GM18870 (cell line): Measurements from ENCODE around the gene WSB2.
A peak's percentile ranks its signal among the peaks of the same experiment; 100 is the strongest.
"Not testable (repeated sequence)": the region's sequence is repeated elsewhere in the genome, so short reads cannot be mapped to it uniquely, and the experiment has no call there.

ENCODE experiments used
- ATAC-seq: cut with Tn5 transposase; IDR thresholded peaks from one replicate; pipeline ENCODE4 v1.9.1; 2021; ENCODE audit warnings: moderate library complexity; ENCODE audit not compliant: unreplicated experiment

The WSB2 gene

DNA sequence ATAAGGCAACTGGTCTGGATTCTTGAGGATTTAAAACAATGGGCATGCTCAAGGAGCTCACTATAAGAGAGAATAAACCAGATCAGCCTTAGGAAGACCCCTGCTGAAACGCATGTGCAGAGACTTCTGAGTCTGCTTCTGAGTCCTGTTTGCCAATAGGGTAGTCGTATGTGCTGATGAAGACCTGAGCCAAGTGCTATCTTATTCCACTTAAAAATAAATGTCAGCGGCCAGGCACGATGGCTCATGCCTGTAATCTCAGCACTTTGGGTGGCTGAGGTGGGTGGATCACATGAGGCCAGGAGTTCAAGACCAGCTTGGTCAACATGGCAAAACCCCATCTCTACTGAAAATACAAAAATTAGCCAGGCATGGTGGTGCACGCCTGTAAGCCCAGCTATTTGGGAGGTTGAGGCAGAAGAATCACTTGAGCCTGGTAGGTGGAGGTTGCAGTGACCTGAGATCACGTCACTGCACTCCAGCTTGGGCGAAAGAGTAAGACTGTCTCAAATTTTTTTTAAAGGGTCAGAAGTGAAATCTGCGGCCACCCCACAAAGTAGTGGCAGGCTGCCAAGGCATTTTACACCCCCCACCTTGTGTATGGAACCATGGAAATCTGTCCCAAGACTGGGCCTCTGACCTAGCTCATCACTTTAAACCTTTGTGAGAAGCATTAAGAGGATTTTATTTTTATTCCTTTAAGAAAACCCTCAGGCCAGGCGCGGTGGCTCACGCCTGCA, 24.1 kb downstream of the WSB2 start:
- ATAC-seq, result no peak

DNA sequence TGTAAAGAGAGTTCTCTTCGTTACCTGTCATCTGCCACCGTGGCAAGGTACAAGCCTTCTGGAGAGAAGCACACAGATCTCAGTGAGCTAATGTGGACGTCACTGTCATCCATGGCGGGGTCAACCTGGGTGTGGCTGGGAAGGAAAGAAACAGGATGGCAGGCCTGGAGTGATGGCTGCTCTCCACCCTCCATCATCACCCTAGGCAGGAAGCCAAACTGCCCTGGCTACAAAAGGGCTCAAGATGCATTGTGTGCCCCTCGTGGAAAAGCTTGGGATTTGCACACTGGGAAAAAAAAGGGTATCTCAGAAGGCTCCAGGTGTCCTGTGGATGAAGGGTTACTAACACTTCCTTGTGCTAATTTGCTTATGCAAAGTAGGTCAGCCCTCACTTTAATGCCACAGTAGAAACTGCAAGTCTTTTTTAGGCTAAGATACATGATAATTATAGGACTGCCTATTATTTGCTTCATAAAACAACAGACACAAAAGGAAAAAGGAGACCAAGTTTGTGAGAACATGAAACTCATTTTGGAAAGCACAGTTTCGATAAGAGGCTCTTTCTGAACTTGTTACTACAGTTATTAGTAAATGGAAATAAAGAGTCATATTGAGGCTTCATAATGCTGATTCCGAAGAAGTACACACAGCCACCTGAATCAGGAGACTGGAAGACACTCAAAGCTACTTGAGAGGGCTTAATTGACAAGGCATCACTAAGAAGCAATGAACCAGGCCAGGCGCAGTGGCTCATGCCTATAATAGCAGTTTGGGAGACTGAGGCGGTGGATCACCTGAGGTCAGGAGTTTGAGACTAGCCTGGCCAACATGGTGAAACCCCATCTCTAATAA, 25.6 kb downstream of the WSB2 start:
- peak; percentile 79 for ATAC-seq

DNA sequence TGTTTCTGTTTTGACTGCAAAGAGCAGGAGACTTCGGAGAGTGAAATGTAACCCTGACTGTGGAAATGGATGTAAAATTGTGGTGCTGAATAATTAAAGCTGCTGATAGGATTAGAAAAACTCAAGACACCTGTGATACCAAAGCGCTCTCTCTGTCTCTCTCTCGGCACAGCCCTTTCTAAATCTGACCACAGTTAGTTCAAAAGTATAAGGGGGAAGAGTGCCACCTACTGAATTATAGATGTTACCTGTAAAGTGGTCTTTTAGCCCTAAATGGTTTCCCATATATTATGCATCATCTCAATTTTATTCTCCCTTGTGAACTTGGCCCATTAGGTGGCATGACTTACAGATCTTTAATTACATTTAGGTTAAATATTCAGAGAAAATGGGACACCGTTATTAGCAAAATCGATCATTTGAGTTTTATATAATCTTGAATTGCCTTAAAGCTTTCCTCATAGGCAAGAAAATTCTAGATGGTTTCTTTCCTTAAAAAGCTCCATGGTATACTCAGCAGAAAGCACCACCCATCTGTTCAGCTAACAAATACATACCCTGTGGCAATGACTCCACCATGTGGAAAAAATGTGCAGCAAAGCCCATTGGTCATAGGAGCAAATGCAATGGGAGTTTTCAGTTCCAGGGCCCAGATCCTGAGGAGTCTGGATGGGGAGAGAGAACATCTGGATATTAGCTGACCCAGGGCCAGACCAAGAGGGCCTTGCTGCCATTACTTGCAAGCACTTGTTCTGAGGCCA, 26.4 kb downstream of the WSB2 start:
- no peak for ATAC-seq

DNA sequence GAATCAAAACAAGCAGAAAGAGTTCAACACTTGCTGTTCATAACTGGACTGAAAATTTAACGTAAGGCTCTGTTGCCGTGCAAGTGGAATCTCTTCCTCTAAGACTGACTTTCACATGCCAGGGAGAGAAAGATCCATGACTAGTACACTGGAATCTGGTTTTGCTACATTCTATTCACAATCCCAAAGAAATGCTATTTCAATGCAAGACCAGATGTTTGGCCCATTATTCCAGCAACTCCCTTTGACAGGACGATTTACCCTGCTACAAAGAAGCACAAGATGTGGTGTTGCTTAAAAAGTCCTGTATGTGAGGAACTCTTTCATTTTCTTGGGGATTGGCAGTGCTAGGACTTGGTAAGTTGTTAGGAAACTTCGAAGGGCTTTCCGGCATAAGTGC, 27.1 kb downstream of the WSB2 start:
- no peak for ATAC-seq

DNA sequence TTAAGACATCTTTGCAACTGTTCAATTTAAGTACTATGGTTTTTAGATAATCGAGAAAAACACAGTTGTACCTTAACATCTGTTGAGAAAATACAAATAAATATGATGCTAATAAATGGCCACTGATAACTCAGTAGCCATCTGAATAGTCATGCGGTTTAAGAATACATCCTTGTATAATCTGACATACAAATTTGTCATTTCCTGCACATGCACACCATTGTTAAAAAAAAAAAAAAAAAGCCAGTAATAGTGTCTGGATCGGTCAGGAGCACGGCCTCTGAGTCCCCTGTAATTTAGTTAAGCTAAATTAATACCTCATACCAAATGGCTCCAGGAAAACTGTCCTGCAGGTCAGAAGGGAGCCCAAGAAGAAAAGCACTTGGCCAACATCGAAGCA, 27.7 kb downstream of the WSB2 start:
- ATAC-seq, result no peak

DNA sequence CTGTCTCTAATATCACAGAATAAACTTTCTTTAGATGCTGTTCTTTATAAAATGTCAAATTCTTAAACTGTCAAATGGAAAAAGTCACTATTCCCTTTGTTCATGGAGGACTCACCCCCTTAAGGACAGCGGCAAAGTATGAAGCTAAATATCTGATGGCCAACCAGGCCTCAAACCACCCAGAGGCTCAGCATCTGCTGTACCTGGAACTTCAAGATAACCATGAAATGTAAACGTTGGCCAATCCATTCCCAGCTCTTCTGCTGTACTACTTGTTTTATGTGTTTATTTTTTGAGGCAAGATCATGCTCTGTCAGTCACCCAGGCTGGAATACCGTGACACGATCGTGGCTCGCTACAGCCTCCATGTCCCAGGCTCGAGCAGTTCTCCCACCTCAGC, 28.8 kb downstream of the WSB2 start:
- ATAC-seq, result no peak

DNA sequence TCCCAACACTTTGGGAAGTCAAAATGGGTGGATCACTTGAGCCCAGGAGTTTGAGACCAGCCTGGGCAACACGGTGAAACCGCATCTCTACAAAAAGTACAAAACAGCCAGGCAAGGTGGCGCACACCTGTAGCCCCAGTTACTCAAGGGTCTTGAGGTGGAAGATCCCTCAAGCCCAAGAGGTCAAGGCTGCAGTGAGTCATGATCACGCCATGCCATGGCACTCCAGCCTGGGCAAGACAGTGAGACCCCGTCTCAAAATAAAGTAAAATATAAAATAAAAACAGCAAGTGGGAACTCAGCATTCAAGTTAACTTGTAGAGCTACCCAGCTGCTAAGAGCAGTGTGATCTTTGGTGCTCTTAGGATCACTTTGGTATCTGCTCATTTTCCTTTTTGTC, 31.8 kb downstream of the WSB2 start:
- no peak for ATAC-seq

DNA sequence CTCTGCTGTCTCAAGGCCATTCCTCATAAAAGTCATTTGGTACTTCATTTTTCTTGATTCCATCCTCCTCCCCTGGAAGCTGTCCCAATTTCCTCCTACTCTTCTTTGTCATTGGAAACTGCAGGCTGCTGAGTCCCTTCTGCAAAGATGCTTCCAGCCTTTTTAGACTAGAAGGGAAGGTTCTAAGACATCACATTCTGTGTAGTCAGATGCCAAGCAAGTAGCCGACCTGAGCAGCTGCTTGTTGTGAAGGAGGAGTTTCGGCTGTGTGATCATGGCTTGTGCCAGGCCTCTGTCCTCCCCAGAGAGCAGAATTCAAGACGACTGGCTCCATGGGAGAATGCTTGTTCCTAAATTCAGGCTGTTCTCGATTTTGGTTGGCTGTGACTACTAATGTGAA, 35.8 kb downstream of the WSB2 start:
- no peak for ATAC-seq

DNA sequence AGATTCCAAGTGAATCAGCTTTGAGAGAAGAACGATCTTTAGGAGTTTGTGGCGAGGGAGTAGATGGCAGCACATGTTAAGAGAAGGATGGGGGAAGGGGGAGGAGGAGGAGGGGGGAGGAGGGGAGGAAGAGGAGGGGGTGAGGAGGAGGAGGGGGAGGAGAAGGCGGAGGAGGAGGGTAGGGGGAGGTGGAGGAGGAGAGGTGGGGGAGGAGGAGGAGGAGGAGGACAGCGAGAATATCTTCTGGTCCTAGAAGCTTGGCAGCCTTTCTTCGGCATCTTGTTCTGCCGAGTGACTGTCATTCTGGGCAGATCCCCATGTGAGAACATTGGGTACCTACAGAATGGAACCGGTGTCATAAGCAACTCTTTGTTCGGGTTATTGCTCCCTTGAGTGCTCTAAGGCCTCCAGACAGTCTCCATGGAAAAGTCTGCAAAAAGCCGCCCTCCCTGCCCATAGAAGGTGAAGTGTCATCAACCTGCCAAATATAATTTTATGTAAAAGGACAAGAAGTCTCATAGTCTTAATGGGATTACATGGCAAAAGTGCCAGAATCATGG, 37.6 kb downstream of the WSB2 start:
- no peak for ATAC-seq

DNA sequence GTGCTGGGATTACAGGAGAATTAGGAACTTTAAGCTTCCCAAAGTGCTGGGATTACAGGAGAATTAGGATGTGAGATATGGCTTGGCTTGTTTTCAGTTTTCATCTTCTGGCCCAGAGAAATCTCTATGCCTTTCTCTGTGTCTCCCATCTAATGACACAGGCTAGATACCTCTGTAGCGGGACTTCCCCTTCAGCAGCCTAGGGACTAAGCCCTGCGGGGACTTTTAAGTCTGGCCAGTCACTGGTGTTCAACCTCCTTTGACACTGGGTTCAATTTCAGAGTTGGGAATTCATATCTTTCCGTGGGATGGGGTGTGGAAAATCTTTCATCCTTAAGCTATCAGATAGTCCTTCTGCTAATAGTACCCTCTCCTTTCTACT, 38.3 kb downstream of the WSB2 start:
- no peak for ATAC-seq

DNA sequence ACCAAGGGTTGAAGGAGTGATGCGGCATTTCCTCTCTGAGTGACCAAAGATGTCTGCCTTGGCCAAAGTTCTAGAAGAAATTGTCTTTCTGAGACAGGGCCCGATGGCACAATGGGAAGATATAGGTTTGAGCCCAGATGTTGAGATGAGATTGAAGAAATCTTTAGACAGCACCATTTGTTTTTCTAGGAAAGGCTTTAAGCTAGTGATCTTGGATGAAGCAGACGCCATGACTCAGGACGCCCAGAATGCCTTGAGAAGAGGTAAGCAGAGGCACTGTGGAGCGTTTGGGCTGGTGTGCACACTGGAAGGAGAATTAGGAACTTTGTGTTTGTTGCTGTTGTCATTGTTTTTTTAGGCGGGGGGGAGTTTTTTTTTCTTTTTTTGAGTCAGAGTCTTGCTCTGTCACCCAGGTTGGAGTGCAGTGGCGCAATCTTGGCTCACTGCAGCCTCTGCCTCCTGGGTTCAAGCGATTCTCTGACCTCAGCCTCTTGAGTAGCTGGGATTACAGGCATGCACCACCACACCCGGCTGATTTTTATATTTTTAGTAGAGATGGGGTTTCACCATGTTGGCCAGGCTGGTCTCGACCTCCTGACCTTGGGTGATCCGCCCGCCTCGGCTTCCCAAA, 38.8 kb downstream of the WSB2 start:
- ATAC-seq, result not testable (repeated sequence)

DNA sequence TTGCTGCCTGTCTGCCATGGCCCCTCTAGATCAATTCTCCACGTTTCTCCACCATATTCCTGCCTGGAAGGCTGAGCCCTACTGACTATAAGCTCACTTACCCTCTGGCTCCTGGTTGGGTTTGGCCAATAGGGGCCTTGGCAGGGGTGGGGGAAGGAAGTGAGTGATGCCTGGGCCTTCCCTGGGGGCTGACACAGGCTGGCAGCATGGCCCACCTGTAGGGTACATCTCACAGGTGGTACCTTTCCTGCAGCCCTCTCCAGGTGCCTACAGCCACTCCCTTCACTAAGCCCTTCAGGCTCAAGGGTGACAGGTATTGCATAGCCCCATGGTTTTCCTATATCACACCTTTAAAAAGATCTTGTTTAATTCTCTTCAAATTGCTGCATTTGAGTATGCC, 40.9 kb downstream of the WSB2 start:
- no peak for ATAC-seq

DNA sequence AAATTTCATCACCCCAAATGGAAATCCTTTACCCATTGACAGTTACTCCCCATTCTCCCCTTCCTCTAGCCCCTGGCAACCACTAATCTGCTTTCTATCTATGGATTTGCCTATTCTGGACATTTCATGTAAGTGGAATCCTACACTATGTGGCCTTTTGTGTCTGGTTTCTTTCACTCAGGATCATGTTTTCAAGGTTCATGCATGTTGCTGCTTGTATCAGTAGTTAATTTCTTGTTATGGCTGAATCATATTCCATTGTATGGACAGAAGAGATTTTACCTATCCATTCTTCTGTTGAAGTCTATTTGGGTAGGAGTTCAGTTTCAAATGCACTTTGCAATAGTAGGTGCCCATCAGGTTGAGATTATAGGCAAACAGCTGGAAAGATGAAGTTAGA, 43.1 kb downstream of the WSB2 start:
- ATAC-seq, result no peak

DNA sequence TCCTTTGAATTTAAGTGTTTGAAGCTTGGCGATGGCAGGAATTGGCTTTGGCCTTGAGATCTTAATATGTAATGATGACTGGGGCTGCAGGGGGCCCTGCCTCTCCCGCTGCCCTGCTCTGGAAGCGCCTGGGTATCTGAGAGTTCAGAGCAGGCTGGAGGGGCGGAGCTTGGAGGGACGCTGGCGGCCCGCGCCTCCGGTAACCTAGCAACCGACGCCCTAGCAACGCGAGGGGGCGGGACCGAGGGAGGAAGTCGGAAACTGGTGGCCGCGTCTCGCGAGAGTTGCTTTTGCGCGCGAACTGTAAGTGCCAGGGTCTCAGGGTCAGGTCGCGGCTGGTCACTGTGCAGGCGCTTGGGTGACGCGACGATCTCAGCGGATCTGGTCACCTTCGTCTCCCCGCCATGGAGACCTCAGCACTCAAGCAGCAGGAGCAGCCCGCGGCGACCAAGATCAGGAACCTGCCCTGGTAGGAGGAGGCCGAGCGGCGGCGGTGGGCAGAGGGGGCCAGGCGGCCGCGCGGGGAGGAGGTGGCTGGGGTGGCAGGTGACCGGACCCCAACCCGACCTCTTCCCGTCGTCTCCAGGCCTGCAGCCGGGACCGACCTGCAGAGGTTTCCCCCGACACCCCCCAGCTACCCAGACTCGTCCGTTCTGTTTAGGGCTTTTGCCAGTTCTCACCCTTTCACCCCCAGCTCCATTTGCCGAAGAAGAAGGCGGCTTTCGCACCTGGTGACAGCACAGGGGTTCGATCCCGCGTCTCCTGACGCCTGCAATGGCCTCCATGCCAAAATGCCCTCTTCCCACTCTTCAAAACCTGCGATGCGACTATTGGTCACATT, 44.3 kb downstream of the WSB2 start, which contains the start of gene RFC5:
RFC5 (plus strand) TSS at position 280 of the 841 bp plus-strand sequence; CDS start at position 405, 125 bp downstream.
- ATAC-seq, result peak; percentile 95

DNA sequence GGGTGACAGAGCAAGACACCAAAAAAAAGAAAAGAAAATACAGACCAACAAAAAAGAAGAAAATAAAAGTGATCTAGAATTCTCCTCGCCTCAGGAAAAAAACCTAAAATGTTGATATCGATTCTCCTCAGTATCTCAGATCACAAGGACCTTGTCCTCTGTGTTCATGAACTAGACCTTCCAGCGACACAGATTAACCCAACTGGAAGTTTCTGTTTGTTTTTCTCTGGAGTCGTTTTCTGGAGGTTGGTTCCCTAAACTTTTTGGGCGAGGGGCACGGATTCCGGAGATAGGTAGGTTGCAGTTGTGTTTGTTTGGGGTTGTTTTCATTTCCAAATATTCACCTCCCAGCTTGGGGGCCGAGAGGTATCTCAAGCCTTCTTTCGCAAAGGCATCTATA, 45.0 kb downstream of the WSB2 start:
- no peak for ATAC-seq

DNA sequence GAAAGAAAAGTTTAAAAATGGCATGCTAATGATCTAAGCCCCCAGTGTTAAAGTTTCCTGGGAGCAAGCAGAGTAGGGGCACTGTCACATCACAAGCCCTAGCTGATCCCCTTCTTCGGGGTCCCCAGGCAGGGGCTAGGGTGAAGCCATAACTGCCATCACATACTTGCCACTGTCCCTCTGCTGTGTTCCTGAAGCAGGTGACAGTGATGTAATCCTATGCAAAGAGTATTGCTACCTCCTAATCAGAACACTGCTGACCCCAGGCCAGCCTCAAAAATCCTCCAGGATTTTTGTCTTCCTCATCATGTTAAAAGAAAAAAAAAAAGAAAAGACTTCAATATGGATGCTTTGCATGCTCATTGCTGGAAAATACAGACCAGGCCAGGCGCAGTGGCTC, 45.7 kb downstream of the WSB2 start:
- ATAC-seq, result no peak

DNA sequence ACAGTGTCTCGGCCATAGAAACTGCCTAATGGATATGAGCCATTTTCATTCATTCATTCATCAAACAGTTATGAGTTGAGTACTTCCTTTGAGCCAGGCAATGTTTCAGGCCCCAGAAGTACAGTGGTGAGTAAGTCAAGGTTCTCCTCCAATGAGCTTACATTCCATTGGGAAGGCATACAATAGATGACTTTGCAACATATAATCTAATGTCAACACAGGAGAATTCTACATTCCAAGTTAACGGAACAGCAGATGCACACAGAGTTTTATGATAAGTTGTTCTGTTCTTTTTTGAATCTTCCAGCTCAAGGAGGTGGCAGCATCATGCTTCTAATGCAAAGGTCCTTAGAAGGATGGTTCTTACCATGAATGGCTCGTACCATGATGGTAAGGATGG, 47.7 kb downstream of the WSB2 start:
- no peak for ATAC-seq

DNA sequence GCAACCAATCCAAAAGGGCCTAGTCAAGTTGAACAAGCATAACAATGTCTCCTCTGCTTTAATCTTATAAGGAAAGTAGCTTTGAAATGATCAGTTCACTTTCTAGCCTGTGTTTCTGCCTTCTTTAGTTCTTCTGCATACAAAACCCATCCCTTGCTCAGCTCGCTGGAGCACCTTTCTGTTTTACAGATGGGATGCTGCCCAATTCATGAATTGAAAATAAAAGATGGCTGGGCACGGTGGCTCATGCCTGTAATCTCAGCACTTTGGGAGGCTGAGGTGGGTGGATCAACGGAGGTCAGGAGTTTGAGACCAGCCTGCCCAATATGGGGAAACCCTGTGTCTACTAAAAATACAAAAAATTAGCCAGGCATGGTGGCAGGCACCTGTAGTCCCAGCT, 49.0 kb downstream of the WSB2 start:
- ATAC-seq, result no peak

DNA sequence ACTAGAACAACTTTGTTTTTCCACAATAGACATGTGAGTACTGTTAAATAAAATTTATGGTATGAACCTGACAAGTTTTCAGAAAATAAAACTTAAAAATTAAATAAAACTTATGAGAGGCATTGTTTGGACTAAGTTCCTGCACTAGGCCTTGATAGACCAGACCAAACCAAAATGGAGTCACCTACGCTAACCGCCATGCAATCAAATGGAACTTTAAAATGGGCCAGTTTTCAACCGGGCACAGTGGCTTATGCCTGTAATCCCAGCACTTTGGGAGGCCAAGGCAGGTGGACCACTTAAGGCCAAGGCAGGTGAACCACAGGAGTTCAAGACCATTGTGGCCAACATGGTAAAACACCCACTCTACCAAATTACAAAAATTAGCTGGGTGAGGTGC, 49.6 kb downstream of the WSB2 start:
- no peak for ATAC-seq

DNA sequence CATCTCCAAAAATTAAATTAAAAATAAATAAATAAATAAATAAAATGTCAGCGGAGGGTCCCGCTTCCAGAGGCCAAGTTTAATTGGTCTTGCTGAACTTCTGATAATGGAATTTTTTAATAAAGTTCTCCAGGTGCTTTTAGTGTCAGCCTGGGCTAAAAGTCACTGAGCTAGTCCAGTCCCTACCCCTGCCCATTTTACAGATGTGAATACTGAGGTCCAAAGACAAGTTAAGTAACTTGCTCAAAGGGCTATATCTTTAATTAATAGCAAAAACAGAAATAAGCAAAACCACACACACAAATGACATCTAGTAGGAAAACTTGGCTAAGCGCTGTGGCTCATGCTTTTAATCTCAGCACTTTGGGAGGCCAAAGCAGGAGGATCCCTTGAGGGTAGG, 50.1 kb downstream of the WSB2 start:
- no peak for ATAC-seq
